Mucosa of descending colon (tissue), 3 donors: ENCODE data around the gene APOB. TPM values are rescaled to one million over a fixed set of nuclear protein-coding genes. Genes with fewer than 3 reads are reported as not detected.

Experiments
- ATAC-seq: fragments of 200-7000 bp; cut with Tn5 transposase; one replicate; pipeline ENCODE4 v1.9.1; 2020; ENCODE audit warnings: mild to moderate bottlenecking, moderate library complexity
- DNase-seq, 3 donors: peaks; one replicate each; pipeline ENCODE4 v3.0.0-alpha.2; 2020
- H3K36me3 ChIP-seq: fragments of 200-600 bp; one replicate; pipeline ENCODE4 v1.8.0; 2021; ENCODE audit warnings: low read depth, mild to moderate bottlenecking
- H3K4me1 ChIP-seq: fragments of 200-600 bp; one replicate; pipeline ENCODE4 v1.8.0; 2021; ENCODE audit warnings: low read depth, mild to moderate bottlenecking
- H3K4me3 ChIP-seq: fragments of 200-600 bp; one replicate; pipeline ENCODE4 v1.8.0; 2021; ENCODE audit warnings: mild to moderate bottlenecking
- H3K9me3 ChIP-seq: fragments of 200-600 bp; one replicate; pipeline ENCODE4 v1.8.0; 2021; ENCODE audit warnings: mild to moderate bottlenecking
- intact Hi-C, 2 donors: fragments of 100-400 bp; cut with DNase I in 1 of 2; cut with micrococcal nuclease in 1 of 2; formaldehyde crosslinking; loops; one replicate each; pipeline versions ENCODE4 v1.11.0 to v1.11.1; 2022; cut with DNase I, micrococcal nuclease
- total RNA-seq, 3 donors: library from RNA; stranded (reverse); fragmentation: NEBNext Ultra II Directional in 2 of 3; extraction: Animal tissue kit (Norgen Biotek cat#: 25700) in 2 of 3; gene quantifications; one replicate each; pipeline versions ENCODE4 v1.2.1 to v1.2.4, GENCODE V29; 2021 to 2023
- TF ChIP-seq, protein P1 (sequence below): fragments of 200-600 bp; IDR thresholded peaks from one replicate; pipeline ENCODE4 v1.8.0; 2022; ENCODE audit warnings: antibody characterized with exemption, mild to moderate bottlenecking
- donor health status: DM: no; HTN: no; CAD: no; lungs with moderate emphysema.
- donor health status: DM: no; HTN: no; CAD: no.
- donor health status: DM: no; HTN: yes; CAD: no.

The APOB gene
- total RNA-seq, 3 donors from 2014 or later: 0.34 to 0.55 (median 0.47) TPM

DNA sequence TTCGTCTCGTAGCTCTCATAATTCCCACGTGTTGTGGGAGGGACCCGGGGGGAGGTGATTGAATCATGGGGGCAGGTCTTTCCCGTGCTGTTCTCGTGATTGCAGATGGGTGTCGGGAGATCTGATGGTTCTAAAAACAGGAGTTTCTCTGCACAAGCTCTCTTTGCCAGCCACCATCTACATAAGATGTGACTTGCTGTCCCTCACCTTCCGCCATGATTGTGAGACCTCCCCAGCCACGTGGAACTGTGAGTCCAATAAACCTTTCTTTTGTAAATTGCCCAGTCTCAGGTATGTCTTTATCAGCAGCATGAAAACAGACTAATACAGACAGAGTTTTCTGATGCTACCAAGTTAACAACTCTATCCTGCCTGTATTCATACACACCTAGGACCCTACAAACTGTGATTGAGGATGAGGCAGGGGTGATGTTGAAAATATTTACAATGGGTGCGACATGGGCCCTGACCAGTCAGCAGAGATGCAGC is 3.9 kb downstream of the APOB start:
- H3K36me3 ChIP-seq: no peaks in the 10 kb centered on the region
- no peak overlapping the region for H3K4me3 ChIP-seq
- ATAC-seq (no peak), DNase-seq (no peak)
- TF ChIP-seq, protein P1, sequence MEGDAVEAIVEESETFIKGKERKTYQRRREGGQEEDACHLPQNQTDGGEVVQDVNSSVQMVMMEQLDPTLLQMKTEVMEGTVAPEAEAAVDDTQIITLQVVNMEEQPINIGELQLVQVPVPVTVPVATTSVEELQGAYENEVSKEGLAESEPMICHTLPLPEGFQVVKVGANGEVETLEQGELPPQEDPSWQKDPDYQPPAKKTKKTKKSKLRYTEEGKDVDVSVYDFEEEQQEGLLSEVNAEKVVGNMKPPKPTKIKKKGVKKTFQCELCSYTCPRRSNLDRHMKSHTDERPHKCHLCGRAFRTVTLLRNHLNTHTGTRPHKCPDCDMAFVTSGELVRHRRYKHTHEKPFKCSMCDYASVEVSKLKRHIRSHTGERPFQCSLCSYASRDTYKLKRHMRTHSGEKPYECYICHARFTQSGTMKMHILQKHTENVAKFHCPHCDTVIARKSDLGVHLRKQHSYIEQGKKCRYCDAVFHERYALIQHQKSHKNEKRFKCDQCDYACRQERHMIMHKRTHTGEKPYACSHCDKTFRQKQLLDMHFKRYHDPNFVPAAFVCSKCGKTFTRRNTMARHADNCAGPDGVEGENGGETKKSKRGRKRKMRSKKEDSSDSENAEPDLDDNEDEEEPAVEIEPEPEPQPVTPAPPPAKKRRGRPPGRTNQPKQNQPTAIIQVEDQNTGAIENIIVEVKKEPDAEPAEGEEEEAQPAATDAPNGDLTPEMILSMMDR: no peak
- H3K9me3 ChIP-seq: no peaks in the 10 kb centered on the region
- intact Hi-C loops: loop anchor here (5.0 to 10.0 kb wide), 2 partner anchors 82 to 275 kb away; partner anchors contain the start of gene TDRD15 (in 1 of the 2)
- no peaks in the 10 kb centered on the region for H3K4me1 ChIP-seq

GRCh38 chr2:21039080-21039556 is 4.8 kb downstream of the APOB start:
- no peaks in the 10 kb centered on the region for H3K36me3 ChIP-seq

GRCh38 chr2:21038403-21039073 is 5.3 kb downstream of the APOB start:
- H3K9me3 ChIP-seq: no peaks in the 10 kb centered on the region
- TF ChIP-seq, protein P1: no peak
- no peaks in the 10 kb centered on the region for H3K4me1 ChIP-seq
- ATAC-seq: no peak
- intact Hi-C loops: no loop called here
- DNase-seq: no peak
- H3K4me3 ChIP-seq: no peak overlapping the region
- H3K36me3 ChIP-seq: no peaks in the 10 kb centered on the region

More at GRCh38 chr2:21039080-21039556, 4.8 kb downstream of the APOB start:
- TF ChIP-seq, protein P1: no peak
- intact Hi-C loops: no loop called here
- ATAC-seq (no peak), DNase-seq (no peak)
- Histone ChIP-seq H3K9me3 (no peaks in the 10 kb centered on the region), H3K4me3 (no peak overlapping the region), H3K4me1 (no peaks in the 10 kb centered on the region)

- ATAC-seq (no peak), DNase-seq (no peak)
- TF ChIP-seq, protein P1: no peak
- Histone ChIP-seq H3K4me3 (no peak overlapping the region), H3K36me3 (no peaks in the 10 kb centered on the region), H3K9me3 (no peaks in the 10 kb centered on the region), H3K4me1 (no peaks in the 10 kb centered on the region)
- intact Hi-C loops: no loop called here
Observed at GRCh38 chr2:21037671-21038108, 6.2 kb downstream of the APOB start.

DNA sequence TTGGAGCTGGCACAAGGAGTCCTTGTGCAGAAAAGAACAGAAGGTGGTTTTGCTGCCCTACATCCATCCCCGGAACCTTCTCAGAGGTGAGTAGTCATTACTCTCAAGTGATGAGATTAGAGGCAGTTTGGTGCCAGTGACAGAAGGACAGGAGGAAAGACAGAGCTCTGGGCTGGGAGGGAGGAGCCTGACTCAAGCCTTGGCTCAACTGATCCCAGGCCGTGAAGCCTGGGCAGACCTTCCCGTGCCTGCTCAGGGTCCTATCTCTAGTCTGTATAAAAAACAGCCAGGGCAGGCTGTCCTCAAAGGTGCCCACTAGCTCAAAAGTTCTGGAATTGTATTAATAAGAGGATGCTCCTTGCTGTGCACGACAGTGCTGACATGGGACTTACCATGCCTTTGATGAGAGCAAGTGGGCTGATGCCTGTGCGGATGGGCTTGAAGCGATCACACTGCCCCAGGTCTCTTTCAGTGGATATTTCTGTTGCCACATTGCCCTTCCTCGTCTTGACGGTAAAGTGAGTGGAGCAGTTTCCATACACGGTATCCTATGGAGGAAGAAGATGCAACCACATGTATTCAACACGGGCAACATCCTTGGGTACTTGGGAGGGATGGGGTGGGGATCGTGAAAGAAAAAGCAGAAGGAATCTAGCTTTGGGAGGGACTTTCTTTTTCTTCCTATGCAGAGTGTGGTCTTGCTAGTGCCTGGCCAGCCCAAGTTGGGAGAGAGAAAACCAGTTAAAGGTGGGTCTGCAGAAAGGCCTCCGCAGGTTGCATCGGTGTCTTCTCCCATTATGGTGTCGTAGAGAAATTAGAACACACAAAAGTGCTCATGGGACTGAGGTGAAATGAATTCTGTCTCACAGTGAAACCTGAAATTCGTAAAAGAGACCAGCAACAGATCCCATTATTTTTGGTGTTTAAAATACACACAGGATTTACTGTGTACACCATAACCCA is 6.9 kb downstream of the APOB start:
- intact Hi-C loops: no loop called here
- H3K9me3 ChIP-seq: no peaks in the 10 kb centered on the region
- H3K36me3 ChIP-seq: no peaks in the 10 kb centered on the region
- no peaks in the 10 kb centered on the region for H3K4me1 ChIP-seq
- TF ChIP-seq, protein P1: no peak
- ATAC-seq (no peak), DNase-seq (no peak)
- H3K4me3 ChIP-seq: no peak overlapping the region
